Caco-2 (cell line): Measurements from ENCODE around the gene FAM13B. TPM values are rescaled to one million over a fixed set of nuclear protein-coding genes. Genes with fewer than 3 reads are reported as not detected.

Source experiments
- BruUV-seq: library from RNA; stranded (reverse); fragments of 400-500 nt; replicated peaks from 2 replicates; lab custom pipeline; 2021; lab: Mats Ljungman, UMichigan
- CTCF ChIA-PET: fragments of 300-600 bp; sonication (Branson Sonifier 250); formaldehyde crosslinking; loops from one replicate; lab custom pipeline; 2022; ENCODE audit warnings: antibody characterized with exemption; lab: Charles Lee
- POLR2A ChIA-PET: fragments of 300-600 bp; sonication (Branson Sonifier 250); formaldehyde crosslinking; loops from one replicate; lab custom pipeline; 2022; ENCODE audit warnings: antibody characterized with exemption; lab: Charles Lee
- DNase-seq, 2 experiments: peaks; one replicate each; pipeline versions ENCODE4 v3.0.0 to v3.0.0-alpha.2; 2020 to 2022
- H3K27me3 ChIP-seq: replicated peaks from 2 replicates; pipeline ENCODE4 v1.6.0; 2011; ENCODE audit warnings: low read length; ENCODE audit not compliant: control insufficient read depth, insufficient read depth
- H3K36me3 ChIP-seq: 2 replicates; pipeline ENCODE4 v1.5.1; 2011; ENCODE audit warnings: low read length; ENCODE audit not compliant: control insufficient read depth, insufficient read depth
- H3K4me1 ChIP-seq: fragments of 250-450 bp; sonication (Bioruptor Pico); 2 replicates; pipeline ENCODE4 v1.5.1; 2020; ENCODE audit warnings: mild to moderate bottlenecking
- H3K4me3 ChIP-seq: 2 replicates; pipeline ENCODE4 v1.5.1; 2011; ENCODE audit warnings: low read depth, mild to moderate bottlenecking, control low read depth, low read length
- H3K9me3 ChIP-seq: fragments of 250-450 bp; sonication (Bioruptor Pico); 2 replicates; pipeline ENCODE4 v1.5.1; 2020; ENCODE audit warnings: mild to moderate bottlenecking, moderate library complexity
- H3K27ac Mint-ChIP-seq: one replicate; pipeline ENCODE4 v1.8.0; 2022; ENCODE audit warnings: mixed read lengths; ENCODE audit not compliant: unreplicated experiment
- H3K27me3 Mint-ChIP-seq: one replicate; pipeline ENCODE4 v1.8.0; 2022; ENCODE audit warnings: mixed read lengths; ENCODE audit not compliant: insufficient read depth, unreplicated experiment
- H3K36me3 Mint-ChIP-seq: one replicate; pipeline ENCODE4 v1.8.0; 2022; ENCODE audit warnings: mild to moderate bottlenecking, mixed read lengths; ENCODE audit not compliant: insufficient read depth, unreplicated experiment
- H3K4me1 Mint-ChIP-seq: one replicate; pipeline ENCODE4 v1.8.0; 2022; ENCODE audit warnings: low read depth, mixed read lengths; ENCODE audit not compliant: unreplicated experiment
- H3K4me3 Mint-ChIP-seq: one replicate; pipeline ENCODE4 v1.8.0; 2022; ENCODE audit warnings: mild to moderate bottlenecking, moderate library complexity, mixed read lengths; ENCODE audit not compliant: unreplicated experiment
- H3K9me3 Mint-ChIP-seq: one replicate; pipeline ENCODE4 v1.8.0; 2022; ENCODE audit warnings: mixed read lengths; ENCODE audit not compliant: unreplicated experiment
- CTCF ChIP-seq, 2 experiments: fragments of 200-600 bp in 1 of 2; IDR thresholded peaks; 1 replicate in 1 of 2; 2 replicates in 1 of 2; pipeline versions ENCODE4 v1.5.1 to v1.8.0; 2011 to 2022; ENCODE audit warnings: antibody characterized with exemption in 1 of 2, control low read depth in 1 of 2, inconsistent platforms in 1 of 2, low read depth in 1 of 2, low read length in 1 of 2, mild to moderate bottlenecking in 1 of 2, moderate library complexity in 1 of 2; ENCODE audit not compliant: insufficient read depth in 1 of 2, severe bottlenecking in 1 of 2, unreplicated experiment in 1 of 2
- intact Hi-C: fragments of 100-400 bp; cut with micrococcal nuclease; formaldehyde crosslinking; loops from one replicate; pipeline ENCODE4 v1.10.0; 2022; ENCODE audit not compliant: unreplicated experiment
- total RNA-seq: library from RNA; stranded (reverse); gene quantifications from 2 replicates; pipeline ENCODE4 v1.2.3, GENCODE V29; 2022

The FAM13B gene
- total RNA-seq, 1 experiment from 2014 or later: 55.8 TPM

GRCh38 chr5:138011991-138012390, 20.9 kb downstream of the FAM13B start:
- Mint-ChIP-seq H3K4me3 (no peak overlapping the region), H3K36me3 (peaks cover 79% of the 10 kb centered on the region), H3K27ac (no peak overlapping the region), H3K4me1 (no peaks in the 10 kb centered on the region), H3K27me3 (no peaks in the 10 kb centered on the region), H3K9me3 (no peaks in the 10 kb centered on the region)
- no TSS peak for BruUV-seq
- intact Hi-C loops: no loop called here
- H3K4me1 ChIP-seq: no peaks in the 10 kb centered on the region
- ChIA-PET CTCF (no interaction called here), POLR2A (no interaction called here)
- TF ChIP-seq CTCF (IDR thresholded peaks at IDR 0.05; ENCODE audit: insufficient read depth in 1 of 2, low read depth in 1 of 2, low read length in 1 of 2, severe bottlenecking in 1 of 2, unreplicated experiment in 1 of 2): no peak
- no peaks in the 10 kb centered on the region for H3K9me3 ChIP-seq
- DNase-seq: no peak
- no peak overlapping the region for H3K4me3 ChIP-seq
- no peaks in the 10 kb centered on the region for H3K27me3 ChIP-seq
- H3K36me3 ChIP-seq: no peaks in the 10 kb centered on the region; the same call in 1 of the 2 replicates

GRCh38 chr5:138000102-138000723, 32.7 kb downstream of the FAM13B start:
- no peaks in the 10 kb centered on the region for H3K27me3 Mint-ChIP-seq
- intact Hi-C loops: no loop called here
- Histone ChIP-seq H3K9me3 (no peaks in the 10 kb centered on the region), H3K36me3 (no peaks in the 10 kb centered on the region; the same call in 1 of the 2 replicates), H3K4me1 (no peaks in the 10 kb centered on the region), H3K4me3 (no peak overlapping the region), H3K27me3 (no peaks in the 10 kb centered on the region)
- H3K36me3 Mint-ChIP-seq: peaks cover 37% of the 10 kb centered on the region
- H3K9me3 Mint-ChIP-seq: no peaks in the 10 kb centered on the region
- CTCF ChIA-PET: no interaction called here
- BruUV-seq: no TSS peak
- no peak for DNase-seq
- no peak for TF ChIP-seq CTCF (IDR thresholded peaks at IDR 0.05; ENCODE audit: insufficient read depth in 1 of 2, low read depth in 1 of 2, low read length in 1 of 2, severe bottlenecking in 1 of 2, unreplicated experiment in 1 of 2)
- no peak overlapping the region for H3K27ac Mint-ChIP-seq
- POLR2A ChIA-PET: no interaction called here
- H3K4me3 Mint-ChIP-seq: no peak overlapping the region
- peaks cover 7% of the 10 kb centered on the region for H3K4me1 Mint-ChIP-seq

- H3K4me1 ChIP-seq: no peaks in the 10 kb centered on the region
- H3K4me1 Mint-ChIP-seq: peaks cover 7% of the 10 kb centered on the region
- no peaks in the 10 kb centered on the region for H3K27me3 Mint-ChIP-seq
- intact Hi-C loops: no loop called here
- ChIA-PET CTCF (no interaction called here), POLR2A (no interaction called here)
- no peaks in the 10 kb centered on the region for H3K27me3 ChIP-seq
- peaks cover 32% of the 10 kb centered on the region for H3K36me3 Mint-ChIP-seq
- no peak for DNase-seq
- H3K9me3 Mint-ChIP-seq: no peaks in the 10 kb centered on the region
- BruUV-seq: no TSS peak
- no peak overlapping the region for H3K4me3 ChIP-seq
- H3K27ac Mint-ChIP-seq: no peak overlapping the region
- H3K9me3 ChIP-seq: no peaks in the 10 kb centered on the region
- TF ChIP-seq CTCF (IDR thresholded peaks at IDR 0.05; ENCODE audit: insufficient read depth in 1 of 2, low read depth in 1 of 2, low read length in 1 of 2, severe bottlenecking in 1 of 2, unreplicated experiment in 1 of 2): no peak
- H3K4me3 Mint-ChIP-seq: no peak overlapping the region
- H3K36me3 ChIP-seq: no peaks in the 10 kb centered on the region; the same call in 1 of the 2 replicates
These were observed 35.1 kb downstream of the FAM13B start for GRCh38 chr5:137997726-137998213.
